Ishikawa (cell line): ENCODE measurements around the gene ZRANB3.

Source experiments
- CEBPB ChIP-seq: IDR thresholded peaks from 2 replicates; pipeline ENCODE4 v1.6.1; 2012
- CREB1 ChIP-seq: IDR thresholded peaks from 2 replicates; pipeline ENCODE4 v1.6.1; 2012; ENCODE audit warnings: low read depth
- EGR1 ChIP-seq: IDR thresholded peaks from 2 replicates; pipeline ENCODE4 v1.6.1; 2012
- EP300 ChIP-seq: IDR thresholded peaks from 2 replicates; pipeline ENCODE4 v1.6.1; 2012; ENCODE audit warnings: borderline replicate concordance
- FOXM1 ChIP-seq: IDR thresholded peaks from 2 replicates; pipeline ENCODE4 v1.6.1; 2012; ENCODE audit warnings: low read depth, borderline replicate concordance
- MAX ChIP-seq: IDR thresholded peaks from 2 replicates; pipeline ENCODE4 v1.6.1; 2012
- NFIC ChIP-seq: IDR thresholded peaks from 2 replicates; pipeline ENCODE4 v1.6.1; 2012
- RAD21 ChIP-seq: IDR thresholded peaks from 2 replicates; pipeline ENCODE4 v1.6.1; 2012; ENCODE audit warnings: low read depth
- REST ChIP-seq: IDR thresholded peaks from 2 replicates; pipeline ENCODE4 v1.6.1; 2012; ENCODE audit warnings: low read depth, mild to moderate bottlenecking
- TAF1 ChIP-seq: IDR thresholded peaks from 2 replicates; pipeline ENCODE4 v1.6.1; 2012; ENCODE audit warnings: low read depth, mild to moderate bottlenecking
- TCF12 ChIP-seq: IDR thresholded peaks from 2 replicates; pipeline ENCODE4 v1.6.1; 2012; ENCODE audit warnings: low read depth
- TEAD4 ChIP-seq: IDR thresholded peaks from 2 replicates; pipeline ENCODE4 v1.6.1; 2012
- YY1 ChIP-seq: IDR thresholded peaks from 2 replicates; pipeline ENCODE4 v1.6.1; 2012; ENCODE audit warnings: low read depth

- TF ChIP-seq CREB1 (no peak), REST (no peak), MAX (no peak), YY1 (no peak), EP300 (no peak), TCF12 (no peak), TAF1 (no peak), EGR1 (no peak), TEAD4 (no peak), RAD21 (no peak), FOXM1 (no peak), CEBPB (no peak), NFIC (no peak)
Observed at GRCh38 chr2:135255208-135255607, 275.8 kb downstream of the ZRANB3 start.
